Naive thymus-derived CD8-positive, alpha-beta T cell (primary cell): ENCODE results near the gene ZFPM1. TPM values are rescaled to one million over a fixed set of nuclear protein-coding genes. Genes with fewer than 3 reads are reported as not detected.

Experiments
- ATAC-seq, 2 donors: fragments of 150-1000 bp; cut with Tn5 transposase in 1 of 2; sonication (Bioruptor Pico), chemical (Tn5 transposase) in 1 of 2; 1 replicate in 1 of 2; 2 replicates in 1 of 2; pipeline ENCODE4 v1.10.0; 2021; ENCODE audit warnings: mild to moderate bottlenecking in 2 of 2, moderate library complexity in 2 of 2
- POLR2A ChIA-PET: fragments of 350-600 bp; sonication (Branson Sonifier 250); formaldehyde crosslinking; loops from one replicate; lab custom pipeline; 2021; ENCODE audit warnings: antibody characterized with exemption; lab: Charles Lee
- DNase-seq, 10 donors: peaks; one replicate each; pipeline versions ENCODE4 v3.0.0 to v3.0.0-alpha.2; 2020 to 2022
- H3K27ac Mint-ChIP-seq, 10 donors: one replicate each; pipeline ENCODE4 v1.8.0; 2020 to 2022; ENCODE audit warnings: mild to moderate bottlenecking in 10 of 10, mixed read lengths in 10 of 10, moderate library complexity in 4 of 10, inconsistent platforms in 1 of 10
- H3K27me3 Mint-ChIP-seq, 5 donors: one replicate each; pipeline ENCODE4 v1.8.0; 2021 to 2022; ENCODE audit warnings: mixed read lengths in 5 of 5
- H3K36me3 Mint-ChIP-seq, 3 donors: one replicate each; pipeline ENCODE4 v1.8.0; 2020 to 2022; ENCODE audit warnings: mixed read lengths in 3 of 3, mild to moderate bottlenecking in 2 of 3, inconsistent platforms in 1 of 3
- H3K4me1 Mint-ChIP-seq, 4 donors: one replicate each; pipeline ENCODE4 v1.8.0; 2021 to 2022; ENCODE audit warnings: mixed read lengths in 4 of 4
- H3K4me3 Mint-ChIP-seq, 10 donors: one replicate each; pipeline ENCODE4 v1.8.0; 2020 to 2022; ENCODE audit warnings: mild to moderate bottlenecking in 10 of 10, mixed read lengths in 10 of 10, moderate library complexity in 6 of 10, inconsistent platforms in 1 of 10
- H3K9me3 Mint-ChIP-seq, 9 donors: one replicate each; pipeline ENCODE4 v1.8.0; 2020 to 2022; ENCODE audit warnings: mixed read lengths in 9 of 9, mild to moderate bottlenecking in 3 of 9, inconsistent platforms in 1 of 9, moderate library complexity in 1 of 9
- polyA plus RNA-seq, 3 donors: library from polyadenylated mRNA; unstranded; fragments of 300-500 nt; fragmentation: Illumina TruSeq; gene quantifications; one replicate each; pipeline ENCODE4 v1.2.3, GENCODE V29; 2021
- total RNA-seq, 8 experiments: library from RNA in 2 of 8; stranded (reverse) in 2 of 8; gene quantifications; one replicate each; pipeline ENCODE4 v1.2.3 and lab custom pipeline; 2021 to 2026

Gene ZFPM1
- total and polyA plus RNA-seq, 5 experiments from 2014 or later: 0.23 to 10.8 (median 0.36) TPM

GRCh38 chr16:88550246-88550661 lies 97.2 kb downstream of the ZFPM1 start:
- peak overlapping the region in 4 of 10 donors; percentile 31 to 92 (median 62) for H3K27ac Mint-ChIP-seq
- DNase-seq: peak in 1 of 10 donors; percentile 45

GRCh38 chr16:88552166-88552565 lies 99.1 kb downstream of the ZFPM1 start:
- no peaks in the 10 kb centered on the region for H3K9me3 Mint-ChIP-seq
- peaks cover 0 to 19% (median 0%) of the 10 kb centered on the region in 5 donors for H3K27me3 Mint-ChIP-seq
- POLR2A ChIA-PET: no interaction called here
- H3K4me3 Mint-ChIP-seq: no peak overlapping the region
- no peaks in the 10 kb centered on the region for H3K36me3 Mint-ChIP-seq
- no peak overlapping the region for H3K27ac Mint-ChIP-seq
- peak in 1 of 10 donors; percentile 55 for DNase-seq
- ATAC-seq: no peak
- peaks cover 9 to 44% (median 12%) of the 10 kb centered on the region in 4 donors for H3K4me1 Mint-ChIP-seq

More at GRCh38 chr16:88550246-88550661, 97.2 kb downstream of the ZFPM1 start:
- Mint-ChIP-seq H3K36me3 (no peaks in the 10 kb centered on the region), H3K4me3 (peak overlapping the region in 5 of 10 donors; percentile 22 to 88 (median 70)), H3K27me3 (peaks cover 0 to 16% (median 3%) of the 10 kb centered on the region in 5 donors), H3K4me1 (peaks cover 8 to 48% (median 12%) of the 10 kb centered on the region in 4 donors), H3K9me3 (peaks cover 0 to 2% (median 0%) of the 10 kb centered on the region in 9 donors)
- peak in 1 of 2 donors; percentile 83 for ATAC-seq
- POLR2A ChIA-PET: interaction anchor here (1.0 kb wide), 1 partner anchor 71 kb away, joined by 3 read pairs; no protein-coding TSS in a partner anchor

- H3K27me3 Mint-ChIP-seq: peaks cover 0 to 21% (median 0%) of the 10 kb centered on the region in 5 donors
- H3K36me3 Mint-ChIP-seq: no peaks in the 10 kb centered on the region
- no peak overlapping the region for H3K4me3 Mint-ChIP-seq
- POLR2A ChIA-PET: no interaction called here
- H3K4me1 Mint-ChIP-seq: peaks cover 9 to 44% (median 12%) of the 10 kb centered on the region in 4 donors
- DNase-seq (peak in 1 of 10 donors; percentile 45), ATAC-seq (no peak)
- no peak overlapping the region for H3K27ac Mint-ChIP-seq
- no peaks in the 10 kb centered on the region for H3K9me3 Mint-ChIP-seq
These were observed 99.7 kb downstream of the ZFPM1 start for GRCh38 chr16:88552815-88553214.

GRCh38 chr16:88553739-88554138 lies 100.7 kb downstream of the ZFPM1 start:
- POLR2A ChIA-PET: no interaction called here
- no peak overlapping the region for H3K4me3 Mint-ChIP-seq
- no peak overlapping the region for H3K27ac Mint-ChIP-seq
- no peaks in the 10 kb centered on the region for H3K9me3 Mint-ChIP-seq
- DNase-seq (no peak), ATAC-seq (no peak)
- H3K36me3 Mint-ChIP-seq: no peaks in the 10 kb centered on the region
- peaks cover 0 to 28% (median 2%) of the 10 kb centered on the region in 5 donors for H3K27me3 Mint-ChIP-seq
- peaks cover 10 to 38% (median 12%) of the 10 kb centered on the region in 4 donors for H3K4me1 Mint-ChIP-seq

- DNase-seq (peak in 1 of 10 donors; percentile 62), ATAC-seq (no peak)
- H3K27ac Mint-ChIP-seq: peak overlapping the region in 1 of 10 donors; percentile 62
- POLR2A ChIA-PET: interaction anchor here (0.7 to 1.1 kb wide), 2 partner anchors 36 to 102 kb away, joined by 3 read pairs; partner anchors contain the start of gene ZFPM1
- no peak overlapping the region for H3K4me3 Mint-ChIP-seq
- peaks cover 7 to 32% (median 11%) of the 10 kb centered on the region in 4 donors for H3K4me1 Mint-ChIP-seq
- H3K27me3 Mint-ChIP-seq: peaks cover 0 to 34% (median 4%) of the 10 kb centered on the region in 5 donors
- no peaks in the 10 kb centered on the region for H3K36me3 Mint-ChIP-seq
- no peaks in the 10 kb centered on the region for H3K9me3 Mint-ChIP-seq
These were observed 101.7 kb downstream of the ZFPM1 start for GRCh38 chr16:88554711-88555264.

GRCh38 chr16:88556294-88556988 lies 103.4 kb downstream of the ZFPM1 start:
- ATAC-seq (no peak), DNase-seq (peak in 1 of 10 donors; percentile 9)
- POLR2A ChIA-PET: no interaction called here
- Mint-ChIP-seq H3K27me3 (peaks cover 0 to 30% (median 4%) of the 10 kb centered on the region in 5 donors), H3K4me1 (peaks cover 0 to 18% (median 4%) of the 10 kb centered on the region in 4 donors), H3K36me3 (no peaks in the 10 kb centered on the region), H3K9me3 (no peaks in the 10 kb centered on the region), H3K4me3 (no peak overlapping the region), H3K27ac (no peak overlapping the region)

GRCh38 chr16:88558457-88559442 lies 105.7 kb downstream of the ZFPM1 start:
- no peaks in the 10 kb centered on the region for H3K36me3 Mint-ChIP-seq
- POLR2A ChIA-PET: no interaction called here
- no peak overlapping the region for H3K27ac Mint-ChIP-seq
- peaks cover 5 to 8% (median 7%) of the 10 kb centered on the region in 4 donors for H3K4me1 Mint-ChIP-seq
- peaks cover 0 to 29% (median 4%) of the 10 kb centered on the region in 5 donors for H3K27me3 Mint-ChIP-seq
- peak overlapping the region in 1 of 10 donors; percentile 36 for H3K4me3 Mint-ChIP-seq
- peak in 1 of 2 donors; percentile 42 for ATAC-seq
- no peaks in the 10 kb centered on the region for H3K9me3 Mint-ChIP-seq
- DNase-seq: peak in 1 of 10 donors; percentile 54

- Mint-ChIP-seq H3K27ac (no peak overlapping the region), H3K4me3 (no peak overlapping the region), H3K36me3 (no peaks in the 10 kb centered on the region), H3K27me3 (peaks cover 0 to 24% (median 4%) of the 10 kb centered on the region in 5 donors), H3K9me3 (no peaks in the 10 kb centered on the region), H3K4me1 (peaks cover 5 to 8% (median 7%) of the 10 kb centered on the region in 4 donors)
- peak in 1 of 10 donors; percentile 36 for DNase-seq
- POLR2A ChIA-PET: interaction anchor here (0.9 kb wide), 1 partner anchor 25 kb away, joined by 3 read pairs; no protein-coding TSS in a partner anchor
- ATAC-seq: no peak
These were observed 107.8 kb downstream of the ZFPM1 start for GRCh38 chr16:88560714-88561484.

GRCh38 chr16:88561485-88562359 lies 108.6 kb downstream of the ZFPM1 start:
- DNase-seq (peak; percentile 35 to 78 (median 50)), ATAC-seq (peak; percentile 79 to 82)
- H3K4me3 Mint-ChIP-seq: peak overlapping the region in 1 of 10 donors; percentile 54
- H3K27ac Mint-ChIP-seq: peak overlapping the region in 3 of 10 donors; percentile 53 to 85 (median 65)
- POLR2A ChIA-PET: interaction anchor here (0.9 kb wide), 1 partner anchor 26 kb away, joined by 3 read pairs; no protein-coding TSS in a partner anchor
- H3K36me3 Mint-ChIP-seq: no peaks in the 10 kb centered on the region
- H3K4me1 Mint-ChIP-seq: peaks cover 5 to 10% (median 7%) of the 10 kb centered on the region in 4 donors
- peaks cover 0 to 17% (median 2%) of the 10 kb centered on the region in 5 donors for H3K27me3 Mint-ChIP-seq
- H3K9me3 Mint-ChIP-seq: no peaks in the 10 kb centered on the region

- H3K4me1 Mint-ChIP-seq: peaks cover 5 to 20% (median 16%) of the 10 kb centered on the region in 4 donors
- no peak for ATAC-seq
- H3K27ac Mint-ChIP-seq: peak overlapping the region in 3 of 10 donors; percentile 52 to 73 (median 65)
- POLR2A ChIA-PET: no interaction called here
- no peaks in the 10 kb centered on the region for H3K36me3 Mint-ChIP-seq
- H3K27me3 Mint-ChIP-seq: no peaks in the 10 kb centered on the region
- no peaks in the 10 kb centered on the region for H3K9me3 Mint-ChIP-seq
- H3K4me3 Mint-ChIP-seq: no peak overlapping the region
- no peak for DNase-seq
These were observed 113.1 kb downstream of the ZFPM1 start for GRCh38 chr16:88566158-88566557.
